K562 (cell line): ENCODE measurements around the gene KNOP1.

ENCODE experiments used
- EZH2 ChIP-seq: IDR thresholded peaks from 2 replicates; pipeline ENCODE4 v1.6.1; 2012; ENCODE audit warnings: low read depth, mild to moderate bottlenecking, inconsistent platforms, low read length, borderline replicate concordance
- GATAD2B ChIP-seq: fragments of 450-650 bp; IDR thresholded peaks from 2 replicates; pipeline ENCODE4 v1.6.1; 2017; ENCODE audit warnings: mild to moderate bottlenecking, borderline replicate concordance
- MAZ ChIP-seq, 2 experiments: fragments of 450-650 bp in 1 of 2; sonication (generic) in 1 of 2; formaldehyde crosslinking; IDR thresholded peaks in 1 of 2; conservative IDR thresholded peaks in 1 of 2; 2 replicates each; pipeline versions ENCODE4 v1.4.0 to v1.5.0; 2020; ENCODE audit warnings: mild to moderate bottlenecking in 1 of 2, missing genetic modification reagents in 1 of 2
- MCM2 ChIP-seq: fragments of 450-650 bp; IDR thresholded peaks from 2 replicates; pipeline ENCODE4 v1.6.1; 2017; ENCODE audit warnings: low read depth, mild to moderate bottlenecking
- POLR2AphosphoS5 ChIP-seq: IDR thresholded peaks from 2 replicates; pipeline ENCODE4 v1.6.1; 2011; ENCODE audit warnings: mild to moderate bottlenecking, low read depth, low read length, moderate library complexity; ENCODE audit not compliant: control insufficient read depth, insufficient read depth
- POLR3A ChIP-seq: IDR thresholded peaks from 2 replicates; pipeline ENCODE4 v1.6.1; 2011; ENCODE audit warnings: borderline replicate concordance, mild to moderate bottlenecking, moderate library complexity; ENCODE audit not compliant: insufficient read length, insufficient read depth; ENCODE audit errors: extremely low read depth
- SMARCC2 ChIP-seq: fragments of 450-650 bp; IDR thresholded peaks from 2 replicates; pipeline ENCODE4 v1.6.1; 2017; ENCODE audit warnings: antibody characterized with exemption, moderate library complexity, mild to moderate bottlenecking, low read depth
- SREBF1 ChIP-seq: fragments of 150-350 bp; IDR thresholded peaks from 2 replicates; pipeline ENCODE4 v1.6.1; 2014; ENCODE audit warnings: antibody characterized with exemption, low read depth, low read length, borderline replicate concordance
- TAF1 ChIP-seq: IDR thresholded peaks from 2 replicates; pipeline ENCODE4 v1.6.1; 2011; ENCODE audit warnings: mild to moderate bottlenecking, low read length, moderate library complexity; ENCODE audit not compliant: insufficient read depth, control insufficient read depth, severe bottlenecking; ENCODE audit errors: extremely low read depth
- ZNF217 ChIP-seq: sonication (generic); formaldehyde crosslinking; IDR thresholded peaks from 2 replicates; pipeline ENCODE4 v1.8.0; 2022; ENCODE audit warnings: mild to moderate bottlenecking, missing genetic modification reagents
- TF ChIP-seq, protein P1 (sequence below), 2 experiments: fragments of 450-650 bp in 1 of 2; sonication (generic) in 1 of 2; formaldehyde crosslinking in 1 of 2; IDR thresholded peaks in 1 of 2; conservative IDR thresholded peaks in 1 of 2; 2 replicates each; pipeline versions ENCODE4 v1.6.1 to v1.8.1; 2016 to 2023; ENCODE audit warnings: mild to moderate bottlenecking in 2 of 2, moderate library complexity in 2 of 2, inconsistent platforms in 1 of 2, missing genetic modification reagents in 1 of 2
- TF ChIP-seq, protein P2 (sequence below): fragments of 200-800 bp; sonication (Bioruptor generic); IDR thresholded peaks from 2 replicates; pipeline ENCODE4 v1.6.1; 2016; ENCODE audit warnings: missing genetic modification characterization, missing compliant biosample characterization

GRCh38 chr16:19680881-19681340 is 37.1 kb downstream of the KNOP1 start:
- no peak for TF ChIP-seq SMARCC2
- no peak for TF ChIP-seq POLR3A
- TF ChIP-seq, protein P1, sequence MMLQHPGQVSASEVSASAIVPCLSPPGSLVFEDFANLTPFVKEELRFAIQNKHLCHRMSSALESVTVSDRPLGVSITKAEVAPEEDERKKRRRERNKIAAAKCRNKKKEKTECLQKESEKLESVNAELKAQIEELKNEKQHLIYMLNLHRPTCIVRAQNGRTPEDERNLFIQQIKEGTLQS (IDR thresholded peaks at IDR 0.05): no peak
- TF ChIP-seq, protein P1 (CRISPR knock-in tag; conservative IDR thresholded peaks at IDR 0.05): no peak
- no peak for TF ChIP-seq MCM2
- TF ChIP-seq EZH2: no peak
- TF ChIP-seq, protein P2, sequence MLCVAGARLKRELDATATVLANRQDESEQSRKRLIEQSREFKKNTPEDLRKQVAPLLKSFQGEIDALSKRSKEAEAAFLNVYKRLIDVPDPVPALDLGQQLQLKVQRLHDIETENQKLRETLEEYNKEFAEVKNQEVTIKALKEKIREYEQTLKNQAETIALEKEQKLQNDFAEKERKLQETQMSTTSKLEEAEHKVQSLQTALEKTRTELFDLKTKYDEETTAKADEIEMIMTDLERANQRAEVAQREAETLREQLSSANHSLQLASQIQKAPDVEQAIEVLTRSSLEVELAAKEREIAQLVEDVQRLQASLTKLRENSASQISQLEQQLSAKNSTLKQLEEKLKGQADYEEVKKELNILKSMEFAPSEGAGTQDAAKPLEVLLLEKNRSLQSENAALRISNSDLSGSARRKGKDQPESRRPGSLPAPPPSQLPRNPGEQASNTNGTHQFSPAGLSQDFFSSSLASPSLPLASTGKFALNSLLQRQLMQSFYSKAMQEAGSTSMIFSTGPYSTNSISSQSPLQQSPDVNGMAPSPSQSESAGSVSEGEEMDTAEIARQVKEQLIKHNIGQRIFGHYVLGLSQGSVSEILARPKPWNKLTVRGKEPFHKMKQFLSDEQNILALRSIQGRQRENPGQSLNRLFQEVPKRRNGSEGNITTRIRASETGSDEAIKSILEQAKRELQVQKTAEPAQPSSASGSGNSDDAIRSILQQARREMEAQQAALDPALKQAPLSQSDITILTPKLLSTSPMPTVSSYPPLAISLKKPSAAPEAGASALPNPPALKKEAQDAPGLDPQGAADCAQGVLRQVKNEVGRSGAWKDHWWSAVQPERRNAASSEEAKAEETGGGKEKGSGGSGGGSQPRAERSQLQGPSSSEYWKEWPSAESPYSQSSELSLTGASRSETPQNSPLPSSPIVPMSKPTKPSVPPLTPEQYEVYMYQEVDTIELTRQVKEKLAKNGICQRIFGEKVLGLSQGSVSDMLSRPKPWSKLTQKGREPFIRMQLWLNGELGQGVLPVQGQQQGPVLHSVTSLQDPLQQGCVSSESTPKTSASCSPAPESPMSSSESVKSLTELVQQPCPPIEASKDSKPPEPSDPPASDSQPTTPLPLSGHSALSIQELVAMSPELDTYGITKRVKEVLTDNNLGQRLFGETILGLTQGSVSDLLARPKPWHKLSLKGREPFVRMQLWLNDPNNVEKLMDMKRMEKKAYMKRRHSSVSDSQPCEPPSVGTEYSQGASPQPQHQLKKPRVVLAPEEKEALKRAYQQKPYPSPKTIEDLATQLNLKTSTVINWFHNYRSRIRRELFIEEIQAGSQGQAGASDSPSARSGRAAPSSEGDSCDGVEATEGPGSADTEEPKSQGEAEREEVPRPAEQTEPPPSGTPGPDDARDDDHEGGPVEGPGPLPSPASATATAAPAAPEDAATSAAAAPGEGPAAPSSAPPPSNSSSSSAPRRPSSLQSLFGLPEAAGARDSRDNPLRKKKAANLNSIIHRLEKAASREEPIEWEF (CRISPR knock-in tag): no peak
- no peak for TF ChIP-seq SREBF1
- TF ChIP-seq MAZ (CRISPR knock-in tag; conservative IDR thresholded peaks at IDR 0.05 in 1 of 2, IDR thresholded peaks at IDR 0.05 in 1 of 2): no peak
- TF ChIP-seq ZNF217: no peak
- no peak for TF ChIP-seq GATAD2B
- TF ChIP-seq TAF1: no peak
- TF ChIP-seq POLR2AphosphoS5: no peak
